HG02571 (cell line): Measurements from ENCODE around the gene EYS.

Experiments used
- ATAC-seq: cut with Tn5 transposase; IDR thresholded peaks from one replicate; pipeline ENCODE4 v1.9.1; 2021; ENCODE audit warnings: mild to moderate bottlenecking, moderate library complexity; ENCODE audit not compliant: unreplicated experiment

The EYS gene

GRCh38 chr6:63716169-63716568, 1990.9 kb downstream of the EYS start:
- no peak for ATAC-seq

- no peak for ATAC-seq
Observed at GRCh38 chr6:63714091-63714490, 1992.9 kb downstream of the EYS start.

GRCh38 chr6:63713332-63713731, 1993.7 kb downstream of the EYS start:
- ATAC-seq: no peak

- ATAC-seq: no peak
Observed at GRCh38 chr6:63709148-63709547, 1997.9 kb downstream of the EYS start.

- ATAC-seq: no peak
Observed at GRCh38 chr6:63708631-63709030, 1998.4 kb downstream of the EYS start.

DNA sequence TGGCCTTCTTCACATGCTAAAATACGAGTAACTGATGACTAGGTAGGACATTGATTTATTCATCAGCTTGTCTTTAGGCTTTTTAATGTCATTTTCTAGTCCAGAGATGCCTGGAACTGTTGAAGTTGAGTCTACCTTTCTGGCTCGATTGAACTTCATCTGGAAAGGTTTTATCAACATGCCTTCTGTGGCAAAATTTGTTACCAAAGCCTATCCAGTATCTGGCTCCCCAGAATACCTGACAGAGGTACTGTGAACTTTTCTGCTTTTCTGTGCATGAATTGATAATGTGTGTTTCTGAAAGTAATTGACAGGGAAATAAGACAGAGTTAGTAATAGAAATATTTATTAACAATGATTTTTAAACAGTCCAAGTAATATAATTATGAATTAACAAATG, 2000.4 kb downstream of the EYS start:
- ATAC-seq: no peak

- ATAC-seq: no peak
Observed at GRCh38 chr6:63705707-63706106, 2001.3 kb downstream of the EYS start.

GRCh38 chr6:63690221-63690620, 2016.8 kb downstream of the EYS start:
- ATAC-seq: no peak

- ATAC-seq: no peak
Observed at GRCh38 chr6:63689421-63689820, 2017.6 kb downstream of the EYS start.

DNA sequence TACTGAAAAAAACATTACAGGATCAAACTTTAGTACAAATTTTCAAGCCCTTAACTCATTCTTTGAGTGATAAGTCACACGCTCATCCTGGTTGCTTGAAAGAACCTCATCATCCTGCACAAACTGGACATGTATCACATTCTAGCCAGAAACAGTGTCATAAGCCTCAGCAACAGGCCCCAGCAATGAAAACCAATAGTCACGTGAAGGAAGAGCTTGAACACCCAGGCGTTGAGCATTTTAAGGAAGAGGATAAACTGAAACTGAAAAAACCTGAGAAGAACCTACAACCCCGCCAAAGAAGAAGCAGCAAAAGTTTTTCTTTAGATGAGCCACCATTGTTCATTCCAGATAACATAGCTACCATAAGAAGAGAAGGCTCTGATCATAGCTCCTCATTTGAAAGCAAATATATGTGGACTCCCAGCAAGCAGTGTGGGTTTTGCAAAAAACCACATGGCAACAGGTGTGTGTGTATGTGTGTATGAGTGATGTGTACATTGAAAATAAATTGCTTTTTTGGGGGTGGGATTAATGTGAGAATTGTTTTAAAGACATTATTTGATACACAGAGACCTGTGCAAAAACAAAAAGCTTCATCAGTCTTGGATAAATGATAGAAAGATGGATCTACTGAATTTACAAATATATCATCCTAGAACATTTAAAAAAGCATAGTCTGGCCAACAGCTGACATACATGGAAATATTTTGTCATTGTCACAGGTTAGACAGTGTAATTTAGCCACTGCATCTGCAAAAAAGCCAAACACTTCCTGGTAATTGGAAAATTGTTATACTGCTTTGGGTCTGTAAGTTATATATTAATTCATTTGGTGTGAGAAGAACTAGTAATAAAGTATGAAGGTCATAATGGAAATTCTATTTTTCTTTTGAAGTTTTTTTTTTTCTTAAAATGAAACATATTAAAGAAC, 2021.3 kb downstream of the EYS start:
- ATAC-seq: peak; percentile 83

DNA sequence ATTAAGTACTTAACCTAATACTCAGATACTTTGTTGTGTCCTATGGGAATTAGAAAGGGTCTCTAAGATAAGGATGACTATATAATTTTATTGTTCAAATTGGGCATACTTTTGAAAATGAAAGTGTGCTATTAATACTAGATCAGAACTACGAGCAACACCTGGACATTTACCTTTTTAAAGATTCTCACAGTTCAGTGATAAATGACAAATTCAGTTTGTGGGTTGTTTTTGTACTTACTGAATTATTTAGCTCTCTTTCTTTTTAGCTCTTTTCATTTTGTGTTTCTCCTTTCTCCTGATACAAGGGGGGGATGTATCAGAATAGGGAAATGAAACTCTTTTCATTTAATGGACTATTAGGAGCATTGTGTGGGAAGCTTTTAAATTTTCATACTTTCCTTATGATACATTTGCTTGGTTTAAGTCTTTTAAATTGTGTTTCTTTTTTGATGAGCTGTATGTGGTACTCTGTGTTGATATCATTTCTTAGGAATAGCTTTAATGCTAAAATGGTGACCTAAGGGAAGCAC, 2023.9 kb downstream of the EYS start:
- ATAC-seq: no peak

DNA sequence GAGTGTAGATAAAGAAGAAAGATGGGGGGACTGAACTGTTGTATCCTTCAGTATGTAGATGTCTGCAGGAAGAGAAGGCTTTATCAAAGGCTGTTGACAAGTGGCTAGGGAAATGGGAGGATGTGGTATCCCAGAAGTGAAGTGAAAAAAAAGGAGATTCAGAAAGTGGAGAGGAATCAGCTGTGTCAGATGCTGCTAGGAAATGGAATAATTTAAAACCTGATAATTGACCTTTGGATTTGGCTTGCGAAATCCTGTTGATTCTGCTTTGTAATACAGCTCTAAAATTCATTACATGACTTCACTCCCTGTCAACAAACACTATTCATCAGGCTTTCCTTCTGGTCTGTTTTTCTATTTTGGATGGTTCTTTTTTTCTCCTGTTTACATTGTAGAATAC, 2029.7 kb downstream of the EYS start:
- ATAC-seq: no peak

- ATAC-seq: no peak
Observed at GRCh38 chr6:63676412-63677114, 2030.5 kb downstream of the EYS start.

DNA sequence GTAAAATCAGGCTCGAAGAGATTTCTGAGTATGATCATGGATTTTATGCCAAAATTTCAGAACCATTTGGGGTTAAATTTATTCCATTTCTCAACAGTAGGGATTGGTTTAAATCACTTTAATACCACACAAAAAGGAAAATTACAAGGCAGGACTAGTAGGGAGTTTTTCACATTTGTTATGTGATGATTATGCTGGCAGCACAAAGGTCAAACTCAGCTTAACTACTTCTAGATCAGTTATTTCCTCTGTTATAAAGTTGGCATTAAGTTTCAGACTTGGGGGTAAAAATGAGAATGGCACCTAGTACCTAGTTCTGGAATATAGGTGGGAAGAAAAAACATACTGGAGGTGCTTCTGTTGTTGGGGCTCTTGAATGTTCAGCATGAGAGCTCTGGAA, 2031.9 kb downstream of the EYS start:
- no peak for ATAC-seq

GRCh38 chr6:63674635-63675034, 2032.4 kb downstream of the EYS start:
- ATAC-seq: no peak

GRCh38 chr6:63673692-63674091, 2033.3 kb downstream of the EYS start:
- ATAC-seq: no peak

DNA sequence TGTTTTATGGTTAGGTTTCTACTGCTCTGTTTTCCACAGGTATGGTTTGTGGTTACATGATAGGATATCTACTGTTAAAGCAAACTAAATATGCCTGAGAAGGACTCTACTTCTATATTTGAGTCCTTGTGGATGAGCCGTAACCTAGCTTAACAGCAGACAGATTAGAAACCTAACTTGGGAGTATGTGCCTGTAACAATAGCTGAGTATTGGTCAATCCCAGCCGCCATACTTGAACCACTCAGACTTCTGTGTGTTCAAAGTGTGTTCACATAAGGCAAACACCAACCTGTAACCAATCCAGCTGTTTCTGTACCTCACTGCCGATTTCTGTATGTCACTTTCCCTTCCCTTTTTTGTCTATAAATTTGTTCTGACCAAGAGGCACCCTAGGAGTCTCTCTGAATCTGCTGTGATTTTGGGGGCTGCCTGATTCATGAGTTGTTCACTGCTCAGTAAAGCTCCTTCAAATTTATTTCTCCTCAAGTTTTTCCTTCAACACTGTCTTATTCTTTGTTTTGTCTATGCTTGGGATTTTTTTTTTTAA, 2034.4 kb downstream of the EYS start:
- no peak for ATAC-seq

- ATAC-seq: no peak
Observed at GRCh38 chr6:63671098-63671754, 2035.8 kb downstream of the EYS start.
